K562 (cell line): ENCODE data around the gene F12. TPM values are rescaled to one million over a fixed set of nuclear protein-coding genes. Genes with fewer than 3 reads are reported as not detected.

Experiments used
- ARID2 ChIP-seq: fragments of 450-650 bp; IDR thresholded peaks from 2 replicates; pipeline ENCODE4 v1.6.1; 2017; ENCODE audit warnings: antibody characterized with exemption, mild to moderate bottlenecking
- CEBPZ ChIP-seq: fragments of 150-350 bp; IDR thresholded peaks from 2 replicates; pipeline ENCODE4 v1.6.1; 2014; ENCODE audit warnings: low read depth, mild to moderate bottlenecking, low read length, borderline replicate concordance
- DEAF1 ChIP-seq: fragments of 450-650 bp; formaldehyde crosslinking; IDR thresholded peaks from 2 replicates; pipeline ENCODE4 v1.4.0; 2020; ENCODE audit warnings: mild to moderate bottlenecking, moderate library complexity
- HDGF ChIP-seq: fragments of 450-650 bp; IDR thresholded peaks from 2 replicates; pipeline ENCODE4 v1.6.1; 2016
- KAT7 ChIP-seq: sonication (generic); formaldehyde crosslinking; IDR thresholded peaks from 2 replicates; pipeline ENCODE4 v1.8.0; 2022; ENCODE audit warnings: missing genetic modification reagents, mild to moderate bottlenecking, borderline replicate concordance
- MTA1 ChIP-seq: fragments of 450-650 bp; IDR thresholded peaks from 2 replicates; pipeline ENCODE4 v1.6.1; 2017; ENCODE audit warnings: borderline replicate concordance
- TAF1 ChIP-seq: IDR thresholded peaks from 2 replicates; pipeline ENCODE4 v1.6.1; 2011; ENCODE audit warnings: mild to moderate bottlenecking, low read length, moderate library complexity; ENCODE audit not compliant: insufficient read depth, control insufficient read depth, severe bottlenecking; ENCODE audit errors: extremely low read depth
- ZNF512 ChIP-seq: IDR thresholded peaks from 2 replicates; pipeline ENCODE4 v1.6.1; 2016; ENCODE audit warnings: missing genetic modification characterization, missing compliant biosample characterization
- polyA plus RNA-seq, 8 experiments: library from polyadenylated mRNA; depleted of rRNA in 4 of 8; stranded (reverse) in 5 of 8; unstranded in 3 of 8; fragments of >200 nt; fragmentation: Nextera tagmentation in 2 of 8; fragmentation: Illumina TruSeq in 1 of 8; extraction: Ambion mirVana in 2 of 8; extraction: Trizol in 1 of 8; gene quantifications; 2 replicates each; pipeline versions ENCODE4 v1.2.1 to v1.2.3, GENCODE V29; 2011 to 2014; ENCODE audit warnings: inconsistent platforms in 1 of 8, missing spikeins in 1 of 8
- total RNA-seq, 7 experiments: library from RNA; depleted of rRNA in 6 of 7; stranded (reverse); fragments of >200 nt in 6 of 7; fragmentation: Illumina TruSeq in 2 of 7; extraction: Trizol in 2 of 7; gene quantifications; 2 replicates each; pipeline versions ENCODE4 v1.2.1 to v1.2.3, GENCODE V29; 2011 to 2021; ENCODE audit warnings: low replicate concordance in 1 of 7
- TF ChIP-seq, protein P1 (sequence below): fragments of 450-650 bp; IDR thresholded peaks from 2 replicates; pipeline ENCODE4 v1.6.1; 2016; ENCODE audit warnings: low read depth

Gene F12
- total and polyA plus RNA-seq, 9 of the 15 experiments (the other 6 are each of a cell fraction or from before 2014, with no cell fraction given) = 0.59 to 18.3 (median 3.6) TPM

- TF ChIP-seq, protein P1, sequence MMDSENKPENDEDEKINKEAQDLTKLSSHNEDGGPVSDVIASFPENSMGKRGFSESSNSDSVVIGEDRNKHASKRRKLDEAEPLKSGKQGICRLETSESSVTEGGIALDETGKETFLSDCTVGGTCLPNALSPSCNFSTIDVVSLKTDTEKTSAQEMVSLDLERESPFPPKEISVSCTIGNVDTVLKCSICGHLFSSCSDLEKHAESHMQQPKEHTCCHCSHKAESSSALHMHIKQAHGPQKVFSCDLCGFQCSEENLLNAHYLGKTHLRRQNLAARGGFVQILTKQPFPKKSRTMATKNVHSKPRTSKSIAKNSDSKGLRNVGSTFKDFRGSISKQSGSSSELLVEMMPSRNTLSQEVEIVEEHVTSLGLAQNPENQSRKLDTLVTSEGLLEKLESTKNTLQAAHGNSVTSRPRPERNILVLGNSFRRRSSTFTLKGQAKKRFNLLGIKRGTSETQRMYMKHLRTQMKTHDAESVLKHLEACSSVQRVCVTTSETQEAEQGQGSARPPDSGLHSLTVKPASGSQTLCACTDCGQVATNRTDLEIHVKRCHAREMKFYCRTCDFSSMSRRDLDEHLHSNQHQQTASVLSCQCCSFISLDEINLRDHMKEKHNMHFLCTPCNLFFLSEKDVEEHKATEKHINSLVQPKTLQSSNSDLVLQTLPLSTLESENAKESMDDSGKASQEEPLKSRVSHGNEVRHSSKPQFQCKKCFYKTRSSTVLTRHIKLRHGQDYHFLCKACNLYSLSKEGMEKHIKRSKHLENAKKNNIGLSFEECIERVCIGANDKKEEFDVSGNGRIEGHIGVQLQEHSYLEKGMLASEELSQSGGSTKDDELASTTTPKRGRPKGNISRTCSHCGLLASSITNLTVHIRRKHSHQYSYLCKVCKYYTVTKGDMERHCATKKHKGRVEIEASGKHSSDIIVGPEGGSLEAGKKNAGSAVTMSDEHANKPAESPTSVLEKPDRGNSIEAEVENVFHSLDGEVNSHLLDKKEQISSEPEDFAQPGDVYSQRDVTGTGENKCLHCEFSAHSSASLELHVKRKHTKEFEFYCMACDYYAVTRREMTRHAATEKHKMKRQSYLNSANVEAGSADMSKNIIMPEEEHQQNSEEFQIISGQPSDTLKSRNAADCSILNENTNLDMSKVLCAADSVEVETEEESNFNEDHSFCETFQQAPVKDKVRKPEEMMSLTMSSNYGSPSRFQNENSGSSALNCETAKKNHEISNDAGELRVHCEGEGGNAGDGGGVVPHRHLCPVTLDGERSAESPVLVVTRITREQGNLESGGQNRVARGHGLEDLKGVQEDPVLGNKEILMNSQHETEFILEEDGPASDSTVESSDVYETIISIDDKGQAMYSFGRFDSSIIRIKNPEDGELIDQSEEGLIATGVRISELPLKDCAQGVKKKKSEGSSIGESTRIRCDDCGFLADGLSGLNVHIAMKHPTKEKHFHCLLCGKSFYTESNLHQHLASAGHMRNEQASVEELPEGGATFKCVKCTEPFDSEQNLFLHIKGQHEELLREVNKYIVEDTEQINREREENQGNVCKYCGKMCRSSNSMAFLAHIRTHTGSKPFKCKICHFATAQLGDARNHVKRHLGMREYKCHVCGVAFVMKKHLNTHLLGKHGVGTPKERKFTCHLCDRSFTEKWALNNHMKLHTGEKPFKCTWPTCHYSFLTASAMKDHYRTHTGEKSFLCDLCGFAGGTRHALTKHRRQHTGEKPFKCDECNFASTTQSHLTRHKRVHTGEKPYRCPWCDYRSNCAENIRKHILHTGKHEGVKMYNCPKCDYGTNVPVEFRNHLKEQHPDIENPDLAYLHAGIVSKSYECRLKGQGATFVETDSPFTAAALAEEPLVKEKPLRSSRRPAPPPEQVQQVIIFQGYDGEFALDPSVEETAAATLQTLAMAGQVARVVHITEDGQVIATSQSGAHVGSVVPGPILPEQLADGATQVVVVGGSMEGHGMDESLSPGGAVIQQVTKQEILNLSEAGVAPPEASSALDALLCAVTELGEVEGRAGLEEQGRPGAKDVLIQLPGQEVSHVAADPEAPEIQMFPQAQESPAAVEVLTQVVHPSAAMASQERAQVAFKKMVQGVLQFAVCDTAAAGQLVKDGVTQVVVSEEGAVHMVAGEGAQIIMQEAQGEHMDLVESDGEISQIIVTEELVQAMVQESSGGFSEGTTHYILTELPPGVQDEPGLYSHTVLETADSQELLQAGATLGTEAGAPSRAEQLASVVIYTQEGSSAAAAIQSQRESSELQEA = peak; percentile 53; the same call in 1 of the 2 replicates
- TF ChIP-seq TAF1 (peak; percentile 67), ZNF512 (tag) (peak; percentile 100), KAT7 (CRISPR knock-in tag) (peak; percentile 85; the same call in 1 of the 2 replicates), CEBPZ (no peak), DEAF1 (CRISPR knock-in tag) (0 out of 2 replicates have a peak, but pooled peaks have one; percentile 24), MTA1 (peak; percentile 89), ARID2 (peak; percentile 74; the same call in 1 of the 2 replicates), HDGF (no peak)
Measured at GRCh38 chr5:177378884-177379883, 30.2 kb downstream of the F12 start (continued).
